Calu3 (cell line): Measurements from ENCODE around the gene ENC1. TPM values are rescaled to one million over a fixed set of nuclear protein-coding genes. Genes with fewer than 3 reads are reported as not detected.

ENCODE experiments used
- BruUV-seq: library from RNA; stranded (reverse); fragments of 400-500 nt; replicated peaks from 2 replicates; lab custom pipeline; 2021; lab: Mats Ljungman, UMichigan
- CTCF ChIA-PET: fragments of 300-600 bp; sonication (Branson Sonifier 250); formaldehyde crosslinking; loops from one replicate; lab custom pipeline; 2022; ENCODE audit warnings: antibody characterized with exemption; lab: Charles Lee
- DNase-seq: peaks from one replicate; pipeline ENCODE4 v3.0.0; 2022
- H3K27ac Mint-ChIP-seq: one replicate; pipeline ENCODE4 v1.8.0; 2022; ENCODE audit warnings: mixed read lengths; ENCODE audit not compliant: unreplicated experiment
- H3K27me3 Mint-ChIP-seq: one replicate; pipeline ENCODE4 v1.8.0; 2022; ENCODE audit warnings: mixed read lengths; ENCODE audit not compliant: unreplicated experiment
- H3K36me3 Mint-ChIP-seq: one replicate; pipeline ENCODE4 v1.8.0; 2022; ENCODE audit warnings: mild to moderate bottlenecking, moderate library complexity, mixed read lengths; ENCODE audit not compliant: insufficient read depth, unreplicated experiment
- H3K4me1 Mint-ChIP-seq: one replicate; pipeline ENCODE4 v1.8.0; 2022; ENCODE audit warnings: mild to moderate bottlenecking, low read depth, mixed read lengths; ENCODE audit not compliant: unreplicated experiment
- H3K4me3 Mint-ChIP-seq: one replicate; pipeline ENCODE4 v1.8.0; 2022; ENCODE audit warnings: mild to moderate bottlenecking, low read depth, moderate library complexity, mixed read lengths; ENCODE audit not compliant: unreplicated experiment
- H3K9me3 Mint-ChIP-seq: one replicate; pipeline ENCODE4 v1.8.0; 2022; ENCODE audit warnings: low read depth, mixed read lengths; ENCODE audit not compliant: unreplicated experiment
- CTCF ChIP-seq: fragments of 200-600 bp; IDR thresholded peaks from one replicate; pipeline ENCODE4 v1.8.0; 2022; ENCODE audit warnings: antibody characterized with exemption; ENCODE audit not compliant: unreplicated experiment
- intact Hi-C: fragments of 100-400 bp; cut with micrococcal nuclease; formaldehyde crosslinking; loops from one replicate; pipeline ENCODE4 v1.10.0; 2022; ENCODE audit not compliant: unreplicated experiment
- total RNA-seq: library from RNA; stranded (reverse); gene quantifications from 2 replicates; pipeline ENCODE4 v1.2.3, GENCODE V29; 2022

The ENC1 gene
- total RNA-seq, 1 experiment from 2014 or later, result 91.6 TPM

GRCh38 chr5:74624501-74624900 is 16.0 kb downstream of the ENC1 start:
- no peaks in the 10 kb centered on the region for H3K27me3 Mint-ChIP-seq
- intact Hi-C loops, result no loop called here
- DNase-seq, result peak; percentile 69
- BruUV-seq, result no TSS peak
- peaks cover 64% of the 10 kb centered on the region for H3K4me1 Mint-ChIP-seq
- peak overlapping the region; percentile 4 for H3K27ac Mint-ChIP-seq
- no peaks in the 10 kb centered on the region for H3K9me3 Mint-ChIP-seq
- TF ChIP-seq CTCF, result no peak
- H3K4me3 Mint-ChIP-seq, result no peak overlapping the region
- H3K36me3 Mint-ChIP-seq, result peaks cover 25% of the 10 kb centered on the region
- CTCF ChIA-PET, result interaction anchor here (0.6 kb wide), 1 partner anchor 160 kb away, joined by 6 read pairs; no protein-coding TSS in a partner anchor

DNA sequence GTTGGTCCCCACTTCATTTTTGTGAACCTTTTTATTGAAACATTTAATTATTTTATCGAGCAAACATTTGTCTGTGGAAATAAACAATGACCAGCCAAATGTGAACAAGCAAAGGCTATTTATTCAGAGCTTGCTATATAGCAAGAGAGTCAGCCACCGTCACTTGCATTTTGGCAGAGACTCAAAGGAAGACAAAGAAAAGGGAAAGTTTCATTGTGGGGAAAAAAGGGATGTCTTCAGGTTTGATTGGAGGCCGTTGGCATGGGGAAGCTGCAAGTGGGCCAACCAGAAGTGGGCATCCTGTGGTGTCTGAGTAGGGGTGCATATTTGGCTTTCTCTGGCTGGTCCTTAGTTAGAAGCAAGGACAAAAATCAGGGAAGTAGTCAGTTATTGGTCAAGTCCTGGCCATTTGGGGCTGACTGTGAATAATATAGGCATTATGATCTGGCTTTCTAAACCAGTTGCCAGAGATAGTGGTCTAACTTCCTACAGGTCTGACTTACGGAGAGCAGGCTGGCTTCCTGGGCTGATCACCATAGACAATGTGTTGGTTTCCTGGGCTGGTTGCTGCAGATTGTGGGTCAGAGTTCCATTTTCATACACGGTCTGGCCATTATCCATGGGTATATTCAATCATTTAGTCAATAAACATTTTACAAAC is 16.6 kb downstream of the ENC1 start:
- no peak for DNase-seq
- TSS peak; percentile 8 for BruUV-seq
- H3K36me3 Mint-ChIP-seq, result peaks cover 19% of the 10 kb centered on the region
- CTCF ChIA-PET, result interaction anchor here (0.6 to 0.8 kb wide), 2 partner anchors 159 to 185 kb away, joined by 3 to 6 read pairs; no protein-coding TSS in a partner anchor
- no peak for TF ChIP-seq CTCF
- peak overlapping the region; percentile 4 for H3K27ac Mint-ChIP-seq
- H3K9me3 Mint-ChIP-seq, result no peaks in the 10 kb centered on the region
- no peaks in the 10 kb centered on the region for H3K27me3 Mint-ChIP-seq
- no peak overlapping the region for H3K4me3 Mint-ChIP-seq
- intact Hi-C loops, result no loop called here
- H3K4me1 Mint-ChIP-seq, result peaks cover 70% of the 10 kb centered on the region

- Mint-ChIP-seq H3K4me1 (peaks cover 70% of the 10 kb centered on the region), H3K9me3 (no peaks in the 10 kb centered on the region), H3K36me3 (peaks cover 16% of the 10 kb centered on the region), H3K4me3 (no peak overlapping the region), H3K27me3 (no peaks in the 10 kb centered on the region), H3K27ac (no peak overlapping the region)
- CTCF ChIA-PET, result interaction anchor here (0.8 kb wide), 1 partner anchor 185 kb away, joined by 3 read pairs; no protein-coding TSS in a partner anchor
- DNase-seq, result no peak
- TF ChIP-seq CTCF, result no peak
- intact Hi-C loops, result no loop called here
- no TSS peak for BruUV-seq
Measured at GRCh38 chr5:74623006-74623611, 17.4 kb downstream of the ENC1 start.

DNA sequence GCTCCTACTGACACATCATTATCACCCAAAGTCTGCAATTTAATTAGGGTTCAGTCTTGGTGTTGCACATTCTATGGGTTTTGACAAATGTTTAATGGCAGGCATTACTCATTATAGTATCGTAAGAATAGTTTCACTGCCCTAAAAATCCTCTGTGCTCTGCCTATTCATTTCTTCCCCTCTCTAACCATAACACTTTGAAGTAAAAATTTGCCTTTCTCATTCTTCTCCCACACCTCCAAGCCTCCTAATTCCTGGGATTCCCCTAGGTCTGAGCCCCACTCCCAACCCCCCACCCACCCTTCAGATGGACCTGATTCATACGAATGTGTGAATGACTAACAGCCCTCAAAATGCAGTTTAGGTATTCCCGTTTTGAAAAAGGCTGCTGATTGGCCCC is 18.4 kb downstream of the ENC1 start:
- H3K27me3 Mint-ChIP-seq, result no peaks in the 10 kb centered on the region
- DNase-seq, result no peak
- H3K4me1 Mint-ChIP-seq, result peaks cover 61% of the 10 kb centered on the region
- no TSS peak for BruUV-seq
- no peak overlapping the region for H3K27ac Mint-ChIP-seq
- H3K4me3 Mint-ChIP-seq, result no peak overlapping the region
- CTCF ChIA-PET, result no interaction called here
- H3K9me3 Mint-ChIP-seq, result no peaks in the 10 kb centered on the region
- H3K36me3 Mint-ChIP-seq, result peaks cover 12% of the 10 kb centered on the region
- TF ChIP-seq CTCF, result no peak
- intact Hi-C loops, result no loop called here
